Karpas-422 (cell line): ENCODE measurements around the gene MRTFA. TPM values are rescaled to one million over a fixed set of nuclear protein-coding genes. Genes with fewer than 3 reads are reported as not detected.
A peak's percentile ranks its signal among the peaks of the same experiment; 100 is the strongest.

ENCODE experiments used
- DNase-seq: peaks from one replicate; pipeline ENCODE4 v3.0.0-alpha.2; 2015
- H2AFZ ChIP-seq: fragments of 200-600 bp; sonication (generic); 2 replicates; pipeline ENCODE4 v1.6.1; 2014; ENCODE audit warnings: antibody characterized with exemption, low read length, mixed read lengths
- H3K27ac ChIP-seq: fragments of 200-600 bp; sonication (generic); 2 replicates; pipeline ENCODE4 v1.5.1; 2014; ENCODE audit warnings: mild to moderate bottlenecking, low read length, moderate library complexity
- H3K27me3 ChIP-seq: fragments of 200-600 bp; sonication (generic); 2 replicates; pipeline ENCODE4 v1.6.1; 2014; ENCODE audit warnings: low read length, mixed read lengths
- H3K36me3 ChIP-seq: fragments of 200-600 bp; sonication (generic); 2 replicates; pipeline ENCODE4 v1.6.1; 2014; ENCODE audit warnings: low read length, mixed read lengths; ENCODE audit not compliant: insufficient read depth
- H3K4me1 ChIP-seq: fragments of 200-600 bp; sonication (generic); 2 replicates; pipeline ENCODE4 v1.6.1; 2014; ENCODE audit warnings: mild to moderate bottlenecking, low read length, mixed read lengths
- H3K4me2 ChIP-seq: fragments of 200-600 bp; sonication (generic); 2 replicates; pipeline ENCODE4 v1.6.1; 2014; ENCODE audit warnings: low read length, low read depth, mild to moderate bottlenecking; ENCODE audit not compliant: poor library complexity, severe bottlenecking
- H3K4me3 ChIP-seq: fragments of 200-600 bp; sonication (generic); 2 replicates; pipeline ENCODE4 v1.5.1; 2014; ENCODE audit warnings: mild to moderate bottlenecking, antibody characterized with exemption, low read length, mixed read lengths
- H3K79me2 ChIP-seq: fragments of 200-600 bp; sonication (generic); 2 replicates; pipeline ENCODE4 v1.6.1; 2014; ENCODE audit warnings: mild to moderate bottlenecking, low read length, mixed read lengths
- H3K9ac ChIP-seq: fragments of 200-600 bp; sonication (generic); 2 replicates; pipeline ENCODE4 v1.6.0; 2014; ENCODE audit warnings: low read length
- H3K9me2 ChIP-seq: fragments of 200-600 bp; sonication (generic), shearing (Covaris generic); replicated peaks from 2 replicates; pipeline ENCODE4 v1.6.0; 2014; ENCODE audit warnings: mild to moderate bottlenecking, low read length, moderate library complexity; ENCODE audit not compliant: insufficient read depth
- H3K9me3 ChIP-seq: fragments of 300-700, 200-600 bp; sonication (generic); 2 replicates; pipeline ENCODE4 v1.6.1; 2014; ENCODE audit warnings: low read length, mixed read lengths
- H4K20me1 ChIP-seq: fragments of 200-600 bp; sonication (generic); 2 replicates; pipeline ENCODE4 v1.6.1; 2014; ENCODE audit warnings: mild to moderate bottlenecking, antibody characterized with exemption, low read length, low read depth; ENCODE audit not compliant: insufficient read depth
- total RNA-seq: library from RNA; depleted of rRNA; stranded (reverse); fragments of >200 nt; shearing (Covaris generic); gene quantifications from 2 replicates; pipeline ENCODE4 v1.2.3, GENCODE V29; 2014; ENCODE audit warnings: low replicate concordance; rRNA removed

The MRTFA gene
- 37.2 and 51.6 TPM in 2 replicates for total RNA-seq

- no peaks in the 10 kb centered on the region for H3K9me3 ChIP-seq
- no peak within 1 kb of the TSS for H3K27ac ChIP-seq
- peaks cover 48% of the 10 kb centered on the region for H3K79me2 ChIP-seq
- peaks cover 23% of the 10 kb centered on the region for H3K4me1 ChIP-seq
- peak within 1 kb of the TSS; percentile 87 for H3K9ac ChIP-seq
- peak within 1 kb of the TSS; percentile 98 for H3K4me2 ChIP-seq
- H2AFZ ChIP-seq: peak within 1 kb of the TSS; percentile 99
- H4K20me1 ChIP-seq: peaks cover 42% of the 10 kb centered on the region
- H3K4me3 ChIP-seq: peak within 1 kb of the TSS; percentile 93
- H3K9me2 ChIP-seq: no peaks in the 10 kb centered on the region
- no peaks in the 10 kb centered on the region for H3K27me3 ChIP-seq
- DNase-seq: peak; percentile 100
- 0 out of 2 replicates have a peak, but pooled peaks cover 4% of the 10 kb centered on the region for H3K36me3 ChIP-seq
Observed at GRCh38 chr22:40636380-40637182, at the start of gene MRTFA. Gene MRTFA (minus strand): TSS chr22:40636719.

GRCh38 chr22:40685406-40685805, 48.9 kb upstream of the MRTFA start:
- Histone ChIP-seq H3K4me1 (peaks cover 10% of the 10 kb centered on the region), H3K36me3 (no peaks in the 10 kb centered on the region), H3K27ac (no peak overlapping the region), H3K9ac (no peak overlapping the region), H3K9me2 (no peaks in the 10 kb centered on the region), H3K27me3 (no peaks in the 10 kb centered on the region), H3K9me3 (no peaks in the 10 kb centered on the region), H3K79me2 (no peaks in the 10 kb centered on the region), H4K20me1 (no peaks in the 10 kb centered on the region), H3K4me3 (no peak overlapping the region), H3K4me2 (no peak overlapping the region), H2AFZ (no peak overlapping the region)
- no peak for DNase-seq

- no peaks in the 10 kb centered on the region for H3K27me3 ChIP-seq
- H2AFZ ChIP-seq: no peak overlapping the region
- no peaks in the 10 kb centered on the region for H3K9me2 ChIP-seq
- no peak overlapping the region for H3K9ac ChIP-seq
- H3K79me2 ChIP-seq: no peaks in the 10 kb centered on the region
- H3K27ac ChIP-seq: no peak overlapping the region
- no peak overlapping the region for H3K4me3 ChIP-seq
- H3K4me1 ChIP-seq: peaks cover 10% of the 10 kb centered on the region
- no peak for DNase-seq
- H3K36me3 ChIP-seq: no peaks in the 10 kb centered on the region
- no peaks in the 10 kb centered on the region for H3K9me3 ChIP-seq
- no peaks in the 10 kb centered on the region for H4K20me1 ChIP-seq
- no peak overlapping the region for H3K4me2 ChIP-seq
Observed at GRCh38 chr22:40684728-40685127, 48.2 kb upstream of the MRTFA start.

DNA sequence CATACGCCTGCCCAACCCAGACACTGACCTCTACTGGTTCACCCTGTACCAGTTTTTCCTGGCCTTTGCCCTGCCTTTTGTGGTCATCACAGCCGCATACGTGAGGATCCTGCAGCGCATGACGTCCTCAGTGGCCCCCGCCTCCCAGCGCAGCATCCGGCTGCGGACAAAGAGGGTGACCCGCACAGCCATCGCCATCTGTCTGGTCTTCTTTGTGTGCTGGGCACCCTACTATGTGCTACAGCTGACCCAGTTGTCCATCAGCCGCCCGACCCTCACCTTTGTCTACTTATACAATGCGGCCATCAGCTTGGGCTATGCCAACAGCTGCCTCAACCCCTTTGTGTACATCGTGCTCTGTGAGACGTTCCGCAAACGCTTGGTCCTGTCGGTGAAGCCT, 44.9 kb upstream of the MRTFA start:
- no peak overlapping the region for H3K27ac ChIP-seq
- no peaks in the 10 kb centered on the region for H4K20me1 ChIP-seq

GRCh38 chr22:40680819-40681183, 44.3 kb upstream of the MRTFA start:
- DNase-seq: no peak
- Histone ChIP-seq H4K20me1 (no peaks in the 10 kb centered on the region), H3K4me3 (no peak overlapping the region), H3K4me2 (no peak overlapping the region), H3K9ac (no peak overlapping the region), H3K9me3 (no peaks in the 10 kb centered on the region), H3K79me2 (no peaks in the 10 kb centered on the region), H3K36me3 (no peaks in the 10 kb centered on the region), H3K9me2 (no peaks in the 10 kb centered on the region), H2AFZ (no peak overlapping the region), H3K4me1 (peaks cover 10% of the 10 kb centered on the region), H3K27ac (no peak overlapping the region), H3K27me3 (no peaks in the 10 kb centered on the region)

More for the DNA sequence above, 44.9 kb upstream of the MRTFA start:
- Histone ChIP-seq H2AFZ (no peak overlapping the region), H3K4me3 (no peak overlapping the region), H3K36me3 (no peaks in the 10 kb centered on the region), H3K9ac (no peak overlapping the region), H3K9me2 (no peaks in the 10 kb centered on the region), H3K79me2 (no peaks in the 10 kb centered on the region), H3K4me1 (peaks cover 10% of the 10 kb centered on the region), H3K4me2 (no peak overlapping the region), H3K27me3 (no peaks in the 10 kb centered on the region), H3K9me3 (no peaks in the 10 kb centered on the region)
- no peak for DNase-seq

DNA sequence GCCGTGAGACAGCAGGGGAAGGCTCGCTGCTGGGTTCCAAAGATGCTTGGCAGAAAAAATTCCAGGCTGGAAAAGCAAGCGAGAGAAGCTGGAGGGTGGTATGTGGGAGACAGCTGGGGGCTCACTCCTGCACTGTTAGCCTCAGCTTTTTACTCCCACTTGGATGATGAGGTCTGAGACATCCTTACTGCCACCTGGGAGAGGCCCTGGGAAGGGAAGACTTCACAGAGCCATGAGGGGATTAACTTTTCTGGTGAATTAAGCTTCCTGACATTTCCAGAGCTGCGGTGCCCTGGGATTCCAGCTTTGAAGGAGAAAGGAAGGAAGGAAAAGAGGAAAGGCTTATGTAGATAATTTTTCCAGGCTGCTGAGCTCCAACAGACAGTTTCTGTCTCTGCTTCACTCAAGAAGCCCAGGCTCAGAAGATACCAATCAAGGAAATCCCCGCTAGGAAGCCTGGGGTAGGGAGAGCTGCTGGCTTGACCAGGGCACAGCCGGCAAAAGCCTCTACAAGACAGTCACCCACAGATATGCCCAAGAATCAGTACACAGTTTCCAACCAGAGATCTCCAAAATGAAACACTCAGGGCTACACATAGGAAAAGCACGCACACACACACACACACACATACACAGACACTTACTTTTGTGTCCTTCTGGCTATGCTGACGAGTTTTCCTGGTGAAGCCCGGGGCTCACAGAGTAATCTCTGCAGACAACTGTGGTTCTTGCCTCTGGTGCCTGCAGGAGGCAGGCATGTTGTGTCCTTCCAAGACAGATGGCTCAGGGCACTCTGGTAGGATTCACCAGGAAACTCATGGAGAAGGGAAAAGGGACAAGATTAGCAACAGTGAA, 43.7 kb upstream of the MRTFA start:
- Histone ChIP-seq H3K27ac (no peak overlapping the region), H4K20me1 (no peaks in the 10 kb centered on the region), H3K9me2 (no peaks in the 10 kb centered on the region), H2AFZ (no peak overlapping the region), H3K4me3 (no peak overlapping the region), H3K4me1 (peaks cover 10% of the 10 kb centered on the region), H3K9ac (no peak overlapping the region), H3K36me3 (no peaks in the 10 kb centered on the region), H3K79me2 (no peaks in the 10 kb centered on the region), H3K9me3 (no peaks in the 10 kb centered on the region), H3K4me2 (no peak overlapping the region), H3K27me3 (no peaks in the 10 kb centered on the region)
- DNase-seq: no peak

DNA sequence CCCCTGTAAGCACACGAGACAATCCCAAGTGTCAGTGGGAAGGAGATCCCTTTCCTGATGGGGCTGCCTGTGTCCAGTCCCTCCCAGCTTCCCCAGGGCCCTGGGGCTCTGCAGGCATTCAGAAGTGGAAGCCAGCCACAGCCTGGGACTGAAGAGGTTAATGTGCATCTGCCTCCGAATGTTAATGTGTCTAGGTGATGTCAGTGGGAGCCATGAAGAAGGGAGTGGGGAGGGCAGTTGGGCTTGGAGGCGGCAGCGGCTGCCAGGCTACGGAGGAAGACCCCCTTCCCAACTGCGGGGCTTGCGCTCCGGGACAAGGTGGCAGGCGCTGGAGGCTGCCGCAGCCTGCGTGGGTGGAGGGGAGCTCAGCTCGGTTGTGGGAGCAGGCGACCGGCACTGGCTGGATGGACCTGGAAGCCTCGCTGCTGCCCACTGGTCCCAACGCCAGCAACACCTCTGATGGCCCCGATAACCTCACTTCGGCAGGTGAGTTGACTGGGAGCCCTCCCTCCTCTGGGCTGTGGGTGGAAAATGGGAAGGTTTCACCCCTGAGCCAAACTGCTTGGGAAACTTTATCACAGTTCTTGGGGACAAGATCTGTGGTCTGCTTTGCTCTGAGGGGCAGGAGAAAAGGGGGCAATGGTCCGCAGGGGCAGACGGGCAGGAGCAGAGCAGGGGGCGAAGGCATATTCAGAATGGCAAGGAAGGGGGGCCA, 42.9 kb upstream of the MRTFA start, which contains the start of gene MCHR1:
Gene MCHR1 (plus strand): TSS at position 236 of the 715 bp plus-strand sequence. CDS start 169 bp downstream, at position 405.
- DNase-seq: no peak
- no peaks in the 10 kb centered on the region for H3K9me2 ChIP-seq
- H2AFZ ChIP-seq: no peak within 1 kb of the TSS
- no peaks in the 10 kb centered on the region for H3K79me2 ChIP-seq
- H3K4me2 ChIP-seq: no peak within 1 kb of the TSS
- no peaks in the 10 kb centered on the region for H3K9me3 ChIP-seq
- no peak within 1 kb of the TSS for H3K27ac ChIP-seq
- no peaks in the 10 kb centered on the region for H4K20me1 ChIP-seq
- H3K4me1 ChIP-seq: peaks cover 10% of the 10 kb centered on the region
- no peaks in the 10 kb centered on the region for H3K27me3 ChIP-seq
- no peaks in the 10 kb centered on the region for H3K36me3 ChIP-seq
- no peak within 1 kb of the TSS for H3K9ac ChIP-seq
- H3K4me3 ChIP-seq: no peak within 1 kb of the TSS
